Upper lobe of left lung (tissue), 4 donors: Measurements from ENCODE around the gene DVL2.

Experiments
- CTCF ChIP-seq, 6 experiments: fragments of 450-650 bp in 4 of 6; fragments of 200-600 bp in 2 of 6; sonication (generic) in 2 of 6; IDR thresholded peaks; one replicate each; pipeline ENCODE4 v1.5.1; 2016 to 2019; ENCODE audit warnings: antibody characterized with exemption in 6 of 6
- POLR2A ChIP-seq, 4 donors: fragments of 450-650 bp; IDR thresholded peaks; one replicate each; pipeline ENCODE4 v1.5.1; 2016 to 2017; ENCODE audit warnings: antibody characterized with exemption in 4 of 4, mild to moderate bottlenecking in 2 of 4
- POLR2AphosphoS5 ChIP-seq, 2 donors: sonication (generic); formaldehyde crosslinking; IDR thresholded peaks; one replicate each; pipeline ENCODE4 v1.5.1; 2017; ENCODE audit warnings: antibody characterized with exemption in 2 of 2

DNA sequence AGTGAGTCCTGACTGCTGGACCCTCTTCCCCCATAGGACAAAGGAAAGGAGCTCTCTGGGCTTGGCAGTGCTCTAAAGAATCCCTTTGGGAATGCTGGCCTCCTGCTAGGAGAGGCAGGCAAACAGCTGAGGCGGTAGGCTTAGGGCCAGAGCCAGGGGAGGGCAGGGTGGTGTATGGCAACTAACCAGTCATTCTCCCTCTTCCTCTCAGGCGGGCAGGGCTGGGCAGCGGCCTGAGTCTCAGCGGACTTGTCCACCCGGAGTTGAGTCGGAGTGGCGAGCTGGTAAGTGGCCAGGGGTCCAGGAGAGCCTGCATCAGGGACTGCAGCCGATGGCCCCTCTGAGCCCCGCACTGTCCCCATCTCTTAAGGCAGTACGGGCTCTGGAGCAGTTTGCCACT is 10.2 kb downstream of the DVL2 start:
- TF ChIP-seq CTCF (IDR thresholded peaks at IDR 0.05) (no peak), POLR2AphosphoS5 (IDR thresholded peaks at IDR 0.05) (no peak), POLR2A (IDR thresholded peaks at IDR 0.05) (no peak)
